ENCODE data around the gene DNAJA2.

DNA sequence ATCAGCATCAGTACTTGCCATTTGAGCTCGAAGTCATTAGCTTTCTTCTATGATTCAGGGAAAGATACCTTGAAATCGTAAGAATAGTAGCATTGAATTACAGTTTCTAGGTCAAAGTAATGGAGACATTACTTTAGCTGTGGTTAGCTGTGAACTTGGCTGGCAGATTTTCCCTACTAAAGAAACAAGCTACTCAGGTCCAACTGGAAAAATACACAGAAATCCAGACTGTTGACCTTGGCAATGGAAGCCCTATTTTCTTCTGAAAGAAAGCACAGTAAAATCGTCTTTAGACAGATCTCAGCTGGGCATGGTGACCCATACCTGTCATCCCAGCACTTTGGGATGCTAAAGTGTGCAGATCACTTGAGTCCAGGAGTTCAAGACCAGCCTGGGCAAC is 13.4 kb upstream of the DNAJA2 start:
- TF ChIP-seq, protein P1, sequence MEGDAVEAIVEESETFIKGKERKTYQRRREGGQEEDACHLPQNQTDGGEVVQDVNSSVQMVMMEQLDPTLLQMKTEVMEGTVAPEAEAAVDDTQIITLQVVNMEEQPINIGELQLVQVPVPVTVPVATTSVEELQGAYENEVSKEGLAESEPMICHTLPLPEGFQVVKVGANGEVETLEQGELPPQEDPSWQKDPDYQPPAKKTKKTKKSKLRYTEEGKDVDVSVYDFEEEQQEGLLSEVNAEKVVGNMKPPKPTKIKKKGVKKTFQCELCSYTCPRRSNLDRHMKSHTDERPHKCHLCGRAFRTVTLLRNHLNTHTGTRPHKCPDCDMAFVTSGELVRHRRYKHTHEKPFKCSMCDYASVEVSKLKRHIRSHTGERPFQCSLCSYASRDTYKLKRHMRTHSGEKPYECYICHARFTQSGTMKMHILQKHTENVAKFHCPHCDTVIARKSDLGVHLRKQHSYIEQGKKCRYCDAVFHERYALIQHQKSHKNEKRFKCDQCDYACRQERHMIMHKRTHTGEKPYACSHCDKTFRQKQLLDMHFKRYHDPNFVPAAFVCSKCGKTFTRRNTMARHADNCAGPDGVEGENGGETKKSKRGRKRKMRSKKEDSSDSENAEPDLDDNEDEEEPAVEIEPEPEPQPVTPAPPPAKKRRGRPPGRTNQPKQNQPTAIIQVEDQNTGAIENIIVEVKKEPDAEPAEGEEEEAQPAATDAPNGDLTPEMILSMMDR (IDR thresholded peaks at IDR 0.05; ENCODE audit: low read length): no peak
- TF ChIP-seq EZH2 (IDR thresholded peaks at IDR 0.05; ENCODE audit: borderline replicate concordance, low read length): no peak

All from OCI-LY1 (cell line).